Fibroblast of skin of left biceps (primary cell): ENCODE data around the gene EIF3B.
"Not testable (repeated sequence)": the region's sequence is repeated elsewhere in the genome, so short reads cannot be mapped to it uniquely, and the experiment has no call there.

Experiments used
- DNase-seq, 2 experiments: peaks; one replicate each; pipeline ENCODE4 v3.0.0-alpha.2; 2013; ENCODE audit warnings: low read depth in 2 of 2

EIF3B gene

DNA sequence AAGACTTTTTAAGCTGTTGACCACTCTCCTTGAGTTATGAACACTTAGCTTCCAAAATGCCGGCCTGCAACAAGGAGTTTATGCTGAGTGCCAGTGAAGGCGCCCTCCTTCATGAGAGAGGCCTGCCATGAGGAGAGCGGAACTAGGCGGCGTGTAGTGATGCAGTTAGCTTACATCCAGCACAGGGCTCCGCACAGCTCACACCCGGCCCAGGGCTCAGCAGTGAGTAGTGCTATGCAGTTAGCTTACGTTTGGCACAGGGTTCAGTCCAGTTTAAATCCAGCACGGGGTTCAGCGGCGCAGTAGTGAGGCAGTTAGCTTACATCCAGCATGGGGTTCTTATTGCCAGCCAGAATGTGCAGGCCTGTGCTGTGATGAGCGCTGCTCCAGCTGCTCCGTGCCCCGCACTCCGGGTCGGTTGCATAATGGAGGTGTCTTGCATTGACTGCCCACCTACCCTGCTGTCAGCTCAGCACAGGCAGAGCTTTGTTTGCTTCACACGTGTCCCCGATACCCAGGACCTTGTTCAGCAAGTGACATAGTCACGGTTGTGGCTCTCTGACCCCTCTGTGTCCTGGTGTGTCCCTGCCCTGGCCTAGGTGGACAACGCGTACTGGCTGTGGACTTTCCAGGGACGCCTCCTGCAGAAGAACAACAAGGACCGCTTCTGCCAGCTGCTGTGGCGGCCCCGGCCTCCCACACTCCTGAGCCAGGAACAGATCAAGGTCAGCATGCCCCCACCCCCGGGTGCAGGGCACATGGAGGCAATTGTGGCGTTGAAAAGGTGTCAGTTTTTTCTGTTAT is 21.9 kb downstream of the EIF3B start:
- no peak for DNase-seq

- DNase-seq: not testable (repeated sequence)
Measured at GRCh38 chr7:2377492-2377891, 22.9 kb downstream of the EIF3B start.

DNA sequence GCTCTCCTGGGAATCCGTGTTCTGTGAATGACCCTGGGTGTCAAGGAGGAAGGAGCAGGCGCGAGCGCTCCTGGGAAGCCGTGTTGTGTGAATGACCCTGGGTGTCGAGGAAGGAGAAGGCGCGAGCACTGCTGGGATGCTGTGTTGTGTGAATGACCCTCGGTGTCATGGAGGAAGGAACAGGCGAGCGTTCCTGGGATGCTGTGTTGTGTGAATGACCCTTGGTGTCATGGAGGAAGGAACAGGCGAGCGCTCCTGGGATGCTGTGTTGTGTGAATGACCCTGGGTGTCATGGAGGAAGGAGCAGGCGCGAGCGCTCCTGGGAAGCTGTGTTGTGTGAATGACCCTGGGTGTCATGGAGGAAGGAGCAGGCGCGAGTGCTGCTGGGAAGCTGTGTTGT is 23.5 kb downstream of the EIF3B start:
- not testable (repeated sequence) for DNase-seq

- no peak for DNase-seq
Measured at GRCh38 chr7:2379161-2379560, 24.5 kb downstream of the EIF3B start.

DNA sequence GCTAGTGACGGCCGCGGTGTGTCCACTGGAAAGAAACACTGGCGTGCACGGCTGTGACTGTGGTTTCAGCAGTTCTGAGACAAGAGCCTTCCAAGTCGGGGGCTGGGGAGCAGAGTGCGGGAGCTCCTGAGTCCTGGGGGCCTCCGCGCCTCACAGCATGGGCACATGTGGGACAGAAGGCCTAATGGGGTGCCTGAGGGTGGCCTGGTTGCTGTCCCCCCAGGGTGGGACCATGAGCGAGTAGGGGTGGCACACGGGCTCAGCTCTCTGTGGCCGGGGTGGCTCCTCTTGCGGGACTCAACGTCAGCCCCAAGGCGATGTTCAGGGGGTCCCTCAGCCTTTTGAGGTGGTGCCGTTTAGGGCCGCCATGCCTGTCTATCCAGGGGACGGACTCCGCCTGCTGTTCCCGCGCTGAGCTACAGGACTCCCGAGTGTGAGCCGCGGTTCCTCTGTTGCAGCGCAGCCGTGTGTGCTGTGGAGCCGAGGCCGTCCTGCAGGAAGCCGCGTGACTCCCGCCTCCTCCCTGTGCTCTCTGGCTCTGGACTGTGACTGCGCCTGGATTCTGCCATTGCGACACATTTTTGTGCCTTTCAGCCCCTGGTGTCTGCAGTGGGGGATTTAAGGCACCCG is 25.3 kb downstream of the EIF3B start:
- no peak for DNase-seq

- DNase-seq: no peak
Measured at GRCh38 chr7:2380461-2380860, 25.8 kb downstream of the EIF3B start.

DNA sequence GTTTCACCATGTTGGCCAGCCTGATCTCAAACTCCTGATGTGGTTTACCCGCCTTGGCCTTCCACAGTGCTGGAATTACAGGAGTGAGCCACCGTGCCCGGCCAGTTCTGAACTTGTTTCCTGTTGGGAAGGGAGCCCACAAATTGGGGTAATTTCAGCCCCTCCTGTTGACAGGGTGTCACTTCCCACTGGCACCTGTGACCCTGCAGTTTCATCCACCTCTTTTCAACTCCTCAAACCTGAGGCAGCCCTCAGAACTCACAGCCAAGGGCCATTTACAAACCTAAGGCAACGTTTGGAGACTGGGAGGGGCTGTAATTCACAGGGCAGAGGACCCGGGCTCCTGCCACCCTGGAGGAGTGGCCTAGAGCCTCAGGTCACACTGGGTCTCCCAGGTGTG is 26.6 kb downstream of the EIF3B start:
- no peak for DNase-seq

DNA sequence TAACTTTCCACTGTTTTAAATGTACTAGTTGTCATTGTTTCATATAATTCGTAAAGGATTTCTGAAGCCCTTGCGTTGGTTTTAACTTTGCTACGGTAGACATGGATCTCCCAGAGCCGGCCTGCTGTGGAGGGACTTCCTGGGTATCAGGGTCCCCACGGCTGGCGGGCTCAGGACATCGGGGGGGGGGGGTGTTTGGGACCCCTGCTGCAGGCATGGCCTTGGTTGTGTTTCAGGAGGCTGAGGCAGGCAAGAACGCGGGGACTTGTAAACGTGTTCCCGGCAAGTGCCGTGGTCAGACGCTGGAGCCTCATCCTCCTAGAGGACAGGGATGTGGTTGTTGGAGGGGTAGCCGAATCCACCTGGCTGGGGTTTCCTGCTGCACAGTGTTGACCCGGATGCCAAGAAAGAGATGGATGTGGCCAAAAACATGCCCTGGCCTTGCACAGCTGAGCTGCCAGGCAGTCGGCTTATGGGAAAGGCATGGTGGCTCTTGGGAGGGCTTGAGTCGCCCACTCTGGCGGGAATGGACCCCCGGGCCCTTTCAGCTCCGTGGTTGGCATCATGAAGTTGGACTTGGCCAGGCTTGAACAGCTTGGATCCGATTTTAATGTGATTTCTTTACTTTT is 27.4 kb downstream of the EIF3B start:
- no peak for DNase-seq

DNA sequence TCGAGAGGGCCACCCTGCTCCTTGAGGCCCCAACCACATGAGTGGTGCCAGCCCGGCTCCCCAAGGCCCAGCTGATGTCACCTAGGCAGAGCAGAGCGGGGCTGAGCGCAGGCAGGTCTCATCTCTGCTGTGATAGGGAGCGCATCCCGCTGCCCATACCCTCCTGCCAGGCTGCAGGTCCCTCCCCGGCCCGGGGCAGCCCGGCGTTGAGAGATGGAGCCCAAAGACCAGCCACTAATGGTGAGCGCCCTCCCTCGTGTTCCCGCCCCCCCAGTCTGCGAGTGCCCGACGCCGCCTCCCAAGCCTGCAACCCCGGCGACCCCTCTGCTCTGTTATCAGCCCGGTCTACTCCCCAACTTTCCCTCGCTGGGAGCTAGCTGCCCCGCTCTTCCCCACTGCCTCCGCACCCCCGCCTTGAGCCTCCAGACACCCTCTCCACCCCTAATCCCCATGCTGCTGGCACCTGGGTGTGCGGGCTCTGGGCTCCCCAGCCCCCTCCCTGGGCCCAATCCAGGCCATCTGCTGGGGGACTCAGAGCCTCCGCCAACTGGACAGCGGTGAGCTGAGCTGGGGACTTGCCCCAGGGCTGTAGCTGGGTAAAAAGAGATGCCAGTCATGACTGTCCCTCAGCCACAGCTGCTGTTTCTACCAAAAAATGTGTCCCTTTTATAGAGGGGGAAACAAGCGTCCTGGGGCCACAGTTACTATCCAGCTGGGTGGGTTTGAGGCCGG is 29.1 kb downstream of the EIF3B start:
- no peak for DNase-seq

- no peak for DNase-seq
Measured at GRCh38 chr7:2384354-2385243, 30.0 kb downstream of the EIF3B start.

DNA sequence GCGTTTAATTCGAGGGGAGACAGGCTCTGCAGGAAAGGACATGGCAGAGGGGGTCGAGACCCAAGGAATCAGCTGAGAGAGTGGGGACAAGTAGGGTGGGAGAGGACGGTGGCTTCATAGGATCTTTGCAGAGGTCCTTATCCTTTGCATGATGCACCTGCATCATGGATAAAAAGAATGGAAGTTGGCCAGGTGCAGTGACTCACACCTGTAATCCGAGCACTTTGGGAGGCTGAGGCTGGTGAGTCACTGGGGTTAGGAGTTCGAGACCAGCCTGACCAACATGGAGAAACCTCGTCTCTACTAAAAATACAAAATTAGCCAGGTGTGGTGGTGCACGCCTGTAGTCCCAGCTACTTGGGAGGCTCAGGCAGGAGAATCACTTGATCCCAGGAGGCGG is 31.5 kb downstream of the EIF3B start:
- DNase-seq: not testable (repeated sequence)

- no peak for DNase-seq
Measured at GRCh38 chr7:2386964-2387669, 32.5 kb downstream of the EIF3B start.

- DNase-seq: no peak
Measured at GRCh38 chr7:2387897-2388636, 33.4 kb downstream of the EIF3B start.

DNA sequence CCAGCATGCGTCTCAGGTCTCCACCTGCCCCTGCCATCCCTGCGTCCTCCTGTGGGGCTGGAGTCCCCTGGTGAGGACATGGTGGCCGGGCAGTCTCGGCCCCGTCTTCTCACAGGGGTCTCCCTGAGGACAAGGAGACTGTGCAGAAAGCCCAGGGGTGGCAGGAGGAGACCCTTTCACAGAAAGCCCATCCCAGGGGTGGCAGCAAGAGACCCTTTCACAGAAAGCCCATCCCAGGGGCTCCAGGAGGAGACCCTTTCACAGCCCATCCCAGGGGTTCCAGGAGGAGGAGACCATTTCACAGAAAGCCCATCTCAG is 34.0 kb downstream of the EIF3B start:
- no peak for DNase-seq

- DNase-seq: not testable (repeated sequence)
Measured at GRCh38 chr7:2390020-2390816, 35.6 kb downstream of the EIF3B start.

DNA sequence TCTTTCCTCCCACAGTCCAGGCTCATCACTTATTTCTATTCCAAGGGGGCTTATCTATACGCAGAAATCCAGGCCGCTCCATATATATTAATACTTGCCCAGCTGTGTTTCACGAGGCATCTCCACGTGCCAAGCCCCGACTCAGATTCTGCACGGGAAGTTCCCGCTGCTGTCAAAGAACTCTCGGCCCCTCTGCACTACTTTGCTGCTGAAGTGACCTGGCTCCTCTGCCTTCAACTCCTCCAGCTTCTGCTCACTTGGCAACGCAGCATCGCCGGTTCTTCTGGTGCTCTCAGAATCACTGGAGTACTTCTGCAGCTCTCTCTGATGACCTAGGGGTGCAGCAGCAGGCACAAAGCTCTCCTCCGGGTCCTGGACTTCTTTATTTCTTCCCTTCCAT is 39.1 kb downstream of the EIF3B start:
- DNase-seq: no peak

DNA sequence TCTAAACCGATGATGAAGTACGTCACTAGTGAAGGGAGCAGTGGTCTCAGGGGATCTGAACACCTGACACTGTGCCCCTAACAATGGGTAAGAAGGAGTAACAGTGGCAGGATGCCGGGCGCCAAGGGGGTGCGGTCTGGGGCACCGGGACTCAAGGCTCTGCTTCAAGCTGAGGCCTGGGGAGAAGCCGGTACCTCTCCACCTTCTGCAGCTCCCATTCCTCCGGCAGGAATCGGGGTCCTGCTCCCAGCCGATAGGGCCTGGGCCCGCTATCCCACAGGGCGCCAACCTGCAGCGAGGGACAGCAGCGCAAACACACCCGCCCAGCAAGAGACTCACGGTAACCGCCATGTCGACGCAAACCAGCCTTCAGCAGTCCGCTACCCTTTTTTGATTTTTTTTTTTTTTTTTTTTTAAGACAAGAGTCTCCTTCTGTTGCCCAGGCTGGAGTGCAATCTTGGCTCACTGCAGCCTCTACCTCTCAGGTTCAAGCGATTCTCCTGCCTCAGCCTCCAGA is 40.0 kb downstream of the EIF3B start:
- no peak for DNase-seq

DNA sequence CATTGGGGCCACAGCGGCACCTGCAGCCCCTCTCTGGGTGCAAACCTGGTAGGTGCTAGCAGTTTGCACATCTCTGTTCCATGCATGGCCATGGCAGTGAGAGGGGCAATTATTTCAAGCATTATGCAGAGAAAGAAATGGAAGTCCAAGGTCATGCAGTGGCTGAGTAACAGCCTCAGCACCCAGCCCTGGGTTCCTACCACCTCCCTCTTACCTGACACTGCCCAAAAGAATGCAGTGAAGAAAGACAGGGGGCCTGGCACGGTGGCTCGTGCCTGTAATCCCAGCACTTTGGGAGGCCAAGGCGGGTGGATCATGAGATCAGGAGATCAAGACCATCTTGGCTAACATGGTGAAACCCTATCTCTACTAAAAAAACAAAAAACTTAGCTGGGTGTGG is 43.9 kb downstream of the EIF3B start:
- no peak for DNase-seq
